DLD1 (cell line): ENCODE results near the gene LRP4.

Source experiments
- in situ Hi-C: cut with HindIII; loops from 2 replicates; pipeline ENCODE4 v1.10.0; 2017; ENCODE audit warnings: low sequenced_read_pairs

The LRP4 gene

GRCh38 chr11:46896719-46897406 is 21.5 kb downstream of the LRP4 start:
- in situ Hi-C loops = no loop called here

- in situ Hi-C loops = no loop called here
Observed at GRCh38 chr11:46895821-46896220, 22.5 kb downstream of the LRP4 start.

DNA sequence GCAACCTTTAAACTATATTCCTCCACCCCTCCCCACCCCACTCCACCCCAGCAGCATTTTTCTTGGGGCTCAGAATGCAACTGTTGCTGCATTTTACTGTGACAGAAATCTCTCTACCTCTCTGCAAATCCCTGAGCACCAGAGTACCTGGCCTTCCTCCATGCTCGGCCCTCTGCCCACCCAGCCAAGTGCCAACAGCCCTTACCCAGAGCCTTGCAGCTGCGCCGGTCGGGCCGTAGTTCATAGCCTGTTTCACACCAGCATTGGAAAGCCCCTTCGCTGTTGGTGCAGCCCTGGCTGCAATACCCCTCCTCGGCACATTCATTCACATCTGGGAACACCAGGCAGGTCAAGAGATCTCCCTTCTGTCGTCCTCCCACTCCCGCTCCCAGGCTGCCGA is 23.4 kb downstream of the LRP4 start:
- in situ Hi-C loops = no loop called here

GRCh38 chr11:46894506-46894905 is 23.8 kb downstream of the LRP4 start:
- in situ Hi-C loops = no loop called here

- in situ Hi-C loops = no loop called here
Observed at GRCh38 chr11:46892838-46893237, 25.5 kb downstream of the LRP4 start.

- in situ Hi-C loops = no loop called here
Observed at GRCh38 chr11:46892109-46892508, 26.2 kb downstream of the LRP4 start.

- in situ Hi-C loops = no loop called here
Observed at GRCh38 chr11:46890665-46891064, 27.7 kb downstream of the LRP4 start.

DNA sequence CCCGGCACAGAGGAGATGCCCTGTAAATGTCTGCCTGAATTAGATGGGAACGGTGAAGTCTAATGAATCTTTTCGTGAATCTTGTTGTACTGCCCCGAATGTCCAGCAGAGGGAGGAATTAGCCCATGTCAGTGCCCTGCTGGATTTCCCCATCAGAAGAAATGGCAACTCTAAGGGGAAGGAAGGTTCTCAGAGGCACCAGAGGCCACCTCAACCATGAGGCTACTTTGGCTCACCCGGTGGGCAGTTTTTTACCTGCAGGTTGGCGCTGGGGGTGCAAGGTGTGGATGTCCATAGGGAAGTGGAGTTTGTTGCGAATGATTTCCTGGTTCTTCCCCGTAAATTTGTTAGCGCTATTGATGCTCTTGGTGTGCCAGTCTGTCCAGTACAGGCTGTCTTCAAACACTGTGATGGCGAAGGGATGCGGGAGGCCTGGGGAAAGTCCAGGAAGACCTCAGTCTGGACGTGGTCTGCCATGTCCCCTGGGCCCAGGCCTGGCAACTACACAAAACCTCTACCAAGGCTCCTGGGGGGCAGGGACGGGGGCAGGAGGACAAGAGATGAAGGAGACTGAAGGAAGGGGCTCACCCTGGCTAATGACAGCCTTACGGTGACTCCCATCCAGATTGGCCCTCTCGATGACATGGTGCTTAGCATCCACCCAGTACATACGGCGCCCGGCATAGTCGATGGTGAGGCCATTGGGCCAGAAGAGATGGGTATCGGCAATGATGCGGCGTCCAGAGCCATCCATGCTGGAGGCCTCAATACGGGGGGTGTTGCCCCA is 28.5 kb downstream of the LRP4 start:
- in situ Hi-C loops = no loop called here

GRCh38 chr11:46889251-46889650 is 29.1 kb downstream of the LRP4 start:
- in situ Hi-C loops = no loop called here

- in situ Hi-C loops = no loop called here
Observed at GRCh38 chr11:46888636-46889035, 29.7 kb downstream of the LRP4 start.

GRCh38 chr11:46886211-46886610 is 32.1 kb downstream of the LRP4 start:
- in situ Hi-C loops = no loop called here

GRCh38 chr11:46879056-46879585 is 39.2 kb downstream of the LRP4 start:
- in situ Hi-C loops = no loop called here

- in situ Hi-C loops = no loop called here
Observed at GRCh38 chr11:46877580-46877979, 40.8 kb downstream of the LRP4 start.

GRCh38 chr11:46876471-46876870 is 41.9 kb downstream of the LRP4 start:
- in situ Hi-C loops = no loop called here

- in situ Hi-C loops = no loop called here
Observed at GRCh38 chr11:46874586-46874985, 43.8 kb downstream of the LRP4 start.

DNA sequence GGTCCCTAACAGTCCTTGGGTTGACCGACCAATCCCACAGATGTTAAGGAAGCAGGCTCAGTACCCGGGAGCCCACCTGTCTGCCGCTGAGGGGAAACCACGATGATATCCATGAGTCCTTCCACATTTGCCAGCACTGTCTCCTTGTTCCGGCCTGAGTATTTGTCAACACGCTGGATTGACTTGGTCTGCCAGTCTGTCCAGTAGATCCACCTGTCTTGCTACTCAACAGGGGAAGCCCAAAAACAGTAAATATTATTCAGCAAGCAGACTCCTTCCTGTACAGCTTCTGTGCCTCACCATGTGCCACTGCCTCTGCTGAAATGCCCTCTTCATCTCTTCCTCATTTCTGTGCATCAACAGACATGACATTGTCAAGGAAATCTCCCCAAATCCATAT is 49.4 kb downstream of the LRP4 start:
- in situ Hi-C loops = no loop called here

- in situ Hi-C loops = no loop called here
Observed at GRCh38 chr11:46865340-46865739, 53.0 kb downstream of the LRP4 start.

DNA sequence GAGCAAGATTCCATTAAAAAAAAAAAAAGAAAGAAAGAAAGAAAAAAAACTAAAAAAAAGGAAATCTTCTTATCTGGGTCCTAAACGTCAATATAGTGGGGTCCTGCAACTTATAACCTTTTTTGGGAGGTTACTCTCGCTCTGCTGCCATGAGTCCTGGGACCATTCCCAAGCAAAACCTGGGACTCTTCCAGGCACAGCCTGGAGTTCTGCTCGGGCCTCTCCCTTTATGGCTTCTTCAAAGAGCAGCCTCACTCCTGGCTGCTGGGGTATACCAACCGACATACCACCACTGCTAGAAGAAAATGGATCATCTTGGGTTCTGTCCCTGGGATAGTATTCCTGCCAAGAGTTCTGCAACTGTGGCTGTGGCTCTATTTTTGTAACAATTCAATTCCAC is 58.1 kb downstream of the LRP4 start:
- in situ Hi-C loops = no loop called here

GRCh38 chr11:46858920-46859546 is 59.3 kb downstream of the LRP4 start:
- in situ Hi-C loops = no loop called here

- in situ Hi-C loops = no loop called here
Observed at GRCh38 chr11:46857666-46858065, 60.7 kb downstream of the LRP4 start.

GRCh38 chr11:46856605-46857343 is 61.6 kb downstream of the LRP4 start:
- in situ Hi-C loops = no loop called here
